NCI-H1436 treated with DMSO at 0.1 percent for 48 hours (cell line): ENCODE data around the gene KCNMA1.

Experiments used
- DNase-seq: peaks from one replicate; lab custom pipeline; 2025; lab: John Stamatoyannopoulos, UW

Gene KCNMA1

GRCh38 chr10:77445547-77445946 lies 192.1 kb downstream of the KCNMA1 start:
- DNase-seq, result no peak

GRCh38 chr10:77444041-77444440 lies 193.6 kb downstream of the KCNMA1 start:
- DNase-seq, result no peak

DNA sequence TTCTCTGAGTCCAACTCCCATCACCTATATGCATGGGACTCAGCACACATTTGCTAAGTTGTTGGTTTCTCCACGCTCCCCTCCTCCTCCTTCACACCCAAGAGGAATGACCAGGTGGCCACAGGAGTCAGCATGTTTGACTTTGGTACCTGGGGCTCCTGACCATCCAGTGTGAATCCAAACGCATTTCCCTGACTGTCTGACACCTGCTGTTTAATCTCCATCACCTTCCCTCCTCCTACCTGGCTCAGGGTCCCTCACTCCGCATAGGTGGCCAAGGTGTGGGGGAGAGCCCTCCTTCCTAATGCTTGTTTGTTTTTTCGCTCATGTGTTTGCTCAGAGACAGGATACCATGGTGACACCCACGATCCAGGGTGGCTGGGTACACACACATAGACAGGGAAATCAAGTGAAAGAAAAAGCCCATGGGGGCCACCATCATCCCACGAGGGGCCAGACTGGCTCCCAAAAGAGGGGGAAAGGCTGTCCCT lies 194.9 kb downstream of the KCNMA1 start:
- DNase-seq, result no peak

DNA sequence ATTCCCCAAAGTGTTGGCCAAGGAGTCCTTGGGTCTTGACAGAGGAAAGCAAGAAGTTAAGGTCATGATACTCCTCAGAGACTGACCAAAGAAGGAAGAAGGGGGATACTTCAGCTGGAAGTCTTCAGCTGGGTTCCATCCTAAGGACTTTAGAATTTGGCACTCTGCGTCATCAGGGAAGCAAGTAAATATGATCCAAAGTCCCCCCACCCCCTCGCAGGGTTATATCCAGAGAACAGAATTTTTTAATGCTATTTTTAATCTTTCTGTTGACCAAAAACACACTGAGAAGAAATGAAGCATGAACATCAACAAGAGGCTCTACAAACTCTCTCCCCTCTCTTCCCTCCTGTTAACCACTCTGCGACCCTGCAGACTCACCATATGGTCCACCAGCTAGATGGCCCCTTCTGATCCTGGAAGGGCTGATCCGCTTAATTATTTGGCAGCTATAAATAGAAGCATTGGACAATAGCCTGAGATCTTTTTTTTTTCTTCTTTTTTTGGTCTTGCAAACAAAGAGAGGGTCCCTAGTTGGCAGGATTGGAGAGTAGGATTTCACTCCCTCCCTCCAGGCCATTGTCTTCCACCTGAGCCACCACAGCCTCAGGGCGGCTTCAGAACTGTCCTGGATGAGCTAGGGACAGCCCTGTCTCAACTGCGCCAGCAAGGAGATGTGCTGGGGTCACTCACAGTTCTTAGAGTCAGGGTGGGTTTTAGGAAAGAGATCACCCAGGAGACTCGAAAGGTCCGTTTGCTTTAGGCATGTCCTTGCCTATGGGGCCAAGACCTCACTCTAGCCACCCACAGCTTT lies 196.0 kb downstream of the KCNMA1 start:
- DNase-seq, result no peak

GRCh38 chr10:77436257-77436975 lies 201.2 kb downstream of the KCNMA1 start:
- no peak for DNase-seq

- no peak for DNase-seq
Observed at GRCh38 chr10:77433546-77433945, 204.1 kb downstream of the KCNMA1 start.

DNA sequence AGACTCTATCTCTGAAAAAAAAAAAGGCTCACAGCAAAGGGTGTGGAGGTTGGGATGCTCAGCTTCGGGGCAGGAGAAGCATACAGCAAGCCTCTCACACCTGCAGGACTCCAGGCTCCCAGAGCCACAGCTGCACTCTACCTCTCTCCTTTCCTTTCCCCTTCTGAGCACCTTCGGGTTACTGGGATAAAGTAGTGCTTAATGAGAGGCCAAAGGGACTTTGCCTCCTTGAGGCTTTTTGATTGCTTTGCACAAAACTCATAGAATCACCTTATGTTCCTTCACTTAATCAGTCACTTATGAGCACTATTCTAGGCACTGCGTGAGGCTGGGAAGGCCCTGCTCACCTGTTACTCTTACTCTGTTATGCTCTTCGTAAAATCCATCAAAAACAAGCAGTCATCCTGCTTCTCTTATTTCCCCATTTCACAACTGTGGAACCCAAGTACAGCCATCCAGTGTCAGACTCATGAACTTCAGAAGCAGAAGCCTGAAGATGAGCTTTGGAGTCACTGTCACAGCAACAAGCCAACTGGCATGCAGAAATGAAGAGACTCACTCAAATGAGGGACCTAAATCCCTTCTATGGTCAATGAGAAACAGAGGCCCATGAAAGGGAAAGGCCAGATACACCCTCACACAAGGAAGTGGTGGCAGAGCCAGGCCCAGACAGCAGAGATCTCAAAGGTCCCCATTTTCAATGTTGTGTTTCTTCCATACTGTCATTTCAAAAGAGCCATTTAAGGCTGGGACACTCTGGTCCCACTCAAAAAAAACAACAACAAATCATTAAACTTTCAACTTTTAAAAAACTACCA lies 205.4 kb downstream of the KCNMA1 start:
- DNase-seq, result no peak

DNA sequence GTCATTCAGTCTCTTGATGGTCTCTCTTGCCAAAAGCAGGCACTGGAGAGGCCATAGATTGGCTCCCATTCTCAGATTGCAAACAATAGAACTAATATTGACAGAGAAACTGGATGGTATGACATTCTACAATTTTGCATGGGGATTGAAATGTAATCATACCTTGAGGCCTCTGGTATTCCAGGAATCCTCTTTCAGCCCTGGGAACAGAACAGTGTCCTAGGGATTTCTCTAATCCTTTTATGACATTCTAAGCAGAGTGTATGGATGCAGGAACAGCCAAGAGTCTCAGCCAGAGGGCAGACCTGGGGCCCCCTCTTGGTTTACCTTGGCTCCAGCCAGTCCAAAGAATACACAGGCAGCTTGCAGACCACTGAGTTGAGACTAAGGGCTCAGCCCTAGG lies 206.4 kb downstream of the KCNMA1 start:
- DNase-seq, result no peak

- no peak for DNase-seq
Observed at GRCh38 chr10:77430530-77430929, 207.1 kb downstream of the KCNMA1 start.

- no peak for DNase-seq
Observed at GRCh38 chr10:77428691-77429395, 208.8 kb downstream of the KCNMA1 start.

GRCh38 chr10:77424257-77424656 lies 213.4 kb downstream of the KCNMA1 start:
- DNase-seq, result no peak

DNA sequence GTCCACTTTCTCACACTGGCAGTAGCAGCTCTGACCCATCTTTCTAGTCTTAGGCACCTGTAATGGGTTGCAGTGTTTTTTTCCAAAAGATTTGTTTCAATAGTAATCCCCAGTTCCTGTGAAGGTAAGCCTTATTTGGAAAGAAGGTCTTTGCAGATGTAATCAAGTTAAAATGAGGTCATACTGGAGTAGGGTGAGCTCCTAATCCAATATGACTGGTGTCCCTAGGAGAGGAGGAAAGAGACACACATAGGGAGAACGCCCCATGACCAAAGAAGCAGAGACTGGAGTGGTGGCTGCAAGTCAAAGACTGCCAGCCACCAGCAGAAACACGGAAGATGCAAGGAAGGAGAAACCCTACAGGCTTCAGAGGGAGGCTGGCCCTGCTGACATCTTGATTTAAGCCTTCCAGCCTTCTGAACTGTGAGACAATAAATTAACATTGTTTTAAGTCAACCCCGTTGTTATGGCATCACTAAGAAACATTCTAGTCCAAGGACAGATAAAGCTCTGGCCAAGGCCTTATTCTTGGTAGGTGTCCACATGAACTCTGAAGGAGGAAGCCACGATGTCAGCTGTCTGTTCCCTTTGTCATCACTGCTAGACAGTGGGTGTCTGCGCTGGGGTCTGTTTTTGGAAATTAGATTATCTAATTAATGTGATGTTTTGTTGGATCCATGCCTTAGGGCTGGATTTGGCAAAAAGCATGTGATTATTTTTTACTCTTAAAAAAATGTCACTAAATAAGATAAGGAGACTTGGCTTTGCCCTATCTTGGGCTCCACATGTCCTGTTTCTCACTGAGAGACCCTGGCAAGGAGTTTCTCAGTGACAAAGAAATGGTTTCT lies 214.9 kb downstream of the KCNMA1 start:
- no peak for DNase-seq

- no peak for DNase-seq
Observed at GRCh38 chr10:77421591-77421990, 216.0 kb downstream of the KCNMA1 start.

DNA sequence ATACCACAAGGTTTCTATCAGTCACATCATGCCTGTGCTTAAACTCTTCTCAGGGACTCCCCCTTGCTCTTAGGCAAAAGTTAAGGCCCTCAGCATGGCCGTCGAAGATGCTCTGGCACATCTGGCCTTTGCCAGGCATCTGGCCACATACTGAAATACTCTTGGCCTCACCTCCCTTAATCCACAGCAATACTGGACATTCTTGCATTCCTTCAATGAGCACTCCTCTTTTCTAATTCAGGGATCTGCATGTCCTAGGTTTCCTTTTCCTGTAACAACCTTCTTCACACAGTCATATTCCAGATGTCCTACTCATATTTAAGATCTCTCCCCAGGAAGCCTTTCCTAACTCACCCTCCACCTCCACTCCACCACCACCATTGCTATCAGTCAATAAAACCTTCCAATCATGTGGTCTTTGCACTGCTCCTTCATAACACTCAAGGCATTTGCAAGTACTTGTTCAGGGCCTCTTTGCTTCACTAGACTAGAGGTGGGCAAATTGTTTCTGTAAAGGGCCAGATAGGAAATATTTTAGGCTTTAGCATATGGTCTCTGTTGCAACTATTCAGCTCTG lies 216.6 kb downstream of the KCNMA1 start:
- no peak for DNase-seq

- DNase-seq, result no peak
Observed at GRCh38 chr10:77419979-77420378, 217.6 kb downstream of the KCNMA1 start.

- no peak for DNase-seq
Observed at GRCh38 chr10:77419056-77419455, 218.6 kb downstream of the KCNMA1 start.

GRCh38 chr10:77417806-77418640 lies 219.6 kb downstream of the KCNMA1 start:
- DNase-seq, result no peak

DNA sequence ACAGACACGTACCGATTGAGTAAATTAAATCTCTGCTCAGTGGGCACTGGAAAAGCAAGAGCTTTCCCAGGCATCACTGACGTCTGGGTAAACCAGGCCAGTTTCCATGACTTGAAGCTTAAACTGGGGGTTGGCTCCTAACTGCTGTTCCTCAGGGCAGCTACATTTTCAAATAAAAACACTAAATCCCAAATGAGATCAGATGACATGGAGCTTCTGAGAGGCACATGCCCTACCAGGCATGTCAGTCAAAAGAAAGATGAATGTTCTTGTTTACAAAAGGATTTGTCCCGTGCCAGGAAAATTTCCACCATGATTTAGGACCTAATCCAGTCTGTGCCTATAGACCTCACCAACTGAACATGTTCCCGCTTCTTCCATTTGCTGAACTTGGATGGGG lies 220.2 kb downstream of the KCNMA1 start:
- DNase-seq, result no peak

- DNase-seq, result no peak
Observed at GRCh38 chr10:77416311-77417135, 221.1 kb downstream of the KCNMA1 start.
